SK-N-SH (cell line): ENCODE data around the gene CD69. TPM values are rescaled to one million over a fixed set of nuclear protein-coding genes. Genes with fewer than 3 reads are reported as not detected.

ENCODE experiments used
- CTCF ChIA-PET: fragments of 300-600, 350-600 bp; formaldehyde crosslinking; extraction: SDS; loops from one replicate; lab custom pipeline; 2021; lab: Yijun Ruan, JAX
- POLR2A ChIA-PET: fragments of 350-600 bp; sonication (Branson Sonifier 250); formaldehyde crosslinking; extraction: SDS; loops from one replicate; lab custom pipeline; 2020; ENCODE audit warnings: antibody characterized with exemption, inconsistent platforms; lab: Yijun Ruan, JAX
- DNase-seq: peaks from one replicate; pipeline ENCODE4 v3.0.0; 2012
- H2AFZ ChIP-seq: fragments of 200-600 bp; sonication (generic); 2 replicates; pipeline ENCODE4 v1.8.1; 2016; ENCODE audit warnings: antibody characterized with exemption, mild to moderate bottlenecking, low read depth
- H3F3A ChIP-seq: fragments of 200-600 bp; sonication (generic); replicated peaks from 2 replicates; pipeline ENCODE3; 2016; ENCODE audit warnings: antibody characterized with exemption, mild to moderate bottlenecking; ENCODE audit not compliant: insufficient read depth
- H3K27ac ChIP-seq, 2 experiments: fragments of 200-500 bp in 1 of 2; fragments of 200-600 bp in 1 of 2; sonication (Bioruptor generic) in 1 of 2; sonication (generic), shearing (Covaris generic) in 1 of 2; 2 replicates each; pipeline versions ENCODE4 v1.5.1 to v1.6.1; 2014 to 2016; ENCODE audit warnings: low read depth in 2 of 2, inconsistent platforms in 1 of 2, low read length in 1 of 2, mild to moderate bottlenecking in 1 of 2, mixed read lengths in 1 of 2
- H3K27me3 ChIP-seq: fragments of 200-600 bp; sonication (generic), shearing (Covaris generic); 2 replicates; pipeline ENCODE4 v1.6.1; 2016; ENCODE audit warnings: mixed run types; ENCODE audit not compliant: insufficient read depth
- H3K36me3 ChIP-seq, 2 experiments: fragments of 200-500 bp in 1 of 2; fragments of 200-600 bp in 1 of 2; sonication (Bioruptor generic) in 1 of 2; sonication (generic) in 1 of 2; replicated peaks in 1 of 2; 2 replicates each; pipeline versions ENCODE3 to v1.5.1; 2014 to 2016; ENCODE audit warnings: low read length in 1 of 2, mild to moderate bottlenecking in 1 of 2; ENCODE audit not compliant: insufficient read depth in 2 of 2, control insufficient read depth in 1 of 2
- H3K4me1 ChIP-seq, 2 experiments: fragments of 200-500 bp in 1 of 2; fragments of 200-600 bp in 1 of 2; sonication (Bioruptor generic) in 1 of 2; sonication (generic), shearing (Covaris generic) in 1 of 2; 2 replicates each; pipeline versions ENCODE4 v1.5.1 to v1.6.1; 2014 to 2016; ENCODE audit warnings: low read depth in 1 of 2, low read length in 1 of 2, mixed run types in 1 of 2; ENCODE audit not compliant: insufficient read depth in 2 of 2, control insufficient read depth in 1 of 2
- H3K4me2 ChIP-seq: fragments of 200-600 bp; sonication (generic), shearing (Covaris generic); 2 replicates; pipeline ENCODE4 v1.6.1; 2017; ENCODE audit warnings: mixed run types
- H3K4me3 ChIP-seq, 2 experiments: fragments of 200-500 bp in 1 of 2; fragments of 200-600 bp in 1 of 2; sonication (Bioruptor generic) in 1 of 2; sonication (generic), shearing (Covaris generic) in 1 of 2; 2 replicates each; pipeline versions ENCODE4 v1.5.1 to v1.8.1; 2014 to 2016; ENCODE audit warnings: low read depth in 2 of 2, inconsistent platforms in 1 of 2, low read length in 1 of 2, mild to moderate bottlenecking in 1 of 2, mixed read lengths in 1 of 2, moderate library complexity in 1 of 2
- H3K79me2 ChIP-seq: fragments of 200-600 bp; sonication (generic); 2 replicates; pipeline ENCODE4 v1.8.1; 2017; ENCODE audit warnings: mild to moderate bottlenecking; ENCODE audit not compliant: insufficient read depth
- H3K9ac ChIP-seq: fragments of 200-600 bp; sonication (generic); 2 replicates; pipeline ENCODE4 v1.6.1; 2017; ENCODE audit warnings: mixed run types
- H3K9me2 ChIP-seq: fragments of 200-600 bp; sonication (generic); 2 replicates; pipeline ENCODE4 v1.6.1; 2017; ENCODE audit warnings: mixed run types
- H3K9me3 ChIP-seq: fragments of 200-600 bp; sonication (generic); 2 replicates; pipeline ENCODE4 v1.6.1; 2017; ENCODE audit warnings: mixed run types, mild to moderate bottlenecking, moderate library complexity
- H4K20me1 ChIP-seq: fragments of 200-600 bp; sonication (generic); 2 replicates; pipeline ENCODE4 v1.6.1; 2017; ENCODE audit warnings: mild to moderate bottlenecking, mixed run types; ENCODE audit not compliant: insufficient read depth
- CHD2 ChIP-seq: fragments of 150-350 bp; IDR thresholded peaks from 2 replicates; pipeline ENCODE4 v1.6.1; 2018; ENCODE audit warnings: low read length; ENCODE audit not compliant: partially characterized antibody
- ELF1 ChIP-seq: IDR thresholded peaks from 2 replicates; pipeline ENCODE4 v1.4.0; 2012
- EP300 ChIP-seq, 2 experiments: IDR thresholded peaks; 2 replicates each; pipeline versions ENCODE4 v1.4.0 to v1.6.1; 2012; ENCODE audit warnings: borderline replicate concordance in 1 of 2, low read depth in 1 of 2, low read length in 1 of 2
- FOXJ3 ChIP-seq: sonication (generic); formaldehyde crosslinking; IDR thresholded peaks from 2 replicates; pipeline ENCODE4 v1.5.1; 2020; ENCODE audit warnings: mild to moderate bottlenecking, missing genetic modification reagents
- FOXM1 ChIP-seq: IDR thresholded peaks from 2 replicates; pipeline ENCODE4 v1.4.0; 2012; ENCODE audit warnings: low read depth, mild to moderate bottlenecking
- JUND ChIP-seq: IDR thresholded peaks from 2 replicates; pipeline ENCODE4 v1.4.0; 2012
- MEF2A ChIP-seq: IDR thresholded peaks from 2 replicates; pipeline ENCODE4 v1.4.0; 2012; ENCODE audit warnings: low read depth, borderline replicate concordance
- MXI1 ChIP-seq: IDR thresholded peaks from 2 replicates; pipeline ENCODE4 v1.6.1; 2012; ENCODE audit warnings: mild to moderate bottlenecking, low read depth, low read length, improper control_type of control experiment
- NFIC ChIP-seq: IDR thresholded peaks from 2 replicates; pipeline ENCODE4 v1.4.0; 2012; ENCODE audit warnings: borderline replicate concordance
- NRF1 ChIP-seq: IDR thresholded peaks from 2 replicates; pipeline ENCODE4 v1.6.1; 2012; ENCODE audit warnings: low read depth, mild to moderate bottlenecking, low read length
- RCOR1 ChIP-seq: fragments of 150-350 bp; IDR thresholded peaks from 2 replicates; pipeline ENCODE4 v1.6.1; 2017; ENCODE audit warnings: antibody characterized with exemption, low read length
- RFX5 ChIP-seq: IDR thresholded peaks from 2 replicates; pipeline ENCODE4 v1.6.1; 2012; ENCODE audit warnings: mild to moderate bottlenecking, improper control_type of control experiment, low read length
- SMC3 ChIP-seq: IDR thresholded peaks from 2 replicates; pipeline ENCODE4 v1.6.1; 2012; ENCODE audit warnings: low read depth, low read length, improper control_type of control experiment
- TEAD4 ChIP-seq: IDR thresholded peaks from 2 replicates; pipeline ENCODE4 v1.4.0; 2012; ENCODE audit warnings: mild to moderate bottlenecking, borderline replicate concordance; ENCODE audit not compliant: insufficient read depth
- WGBS: methylation state at CpG from one replicate; pipeline ENCODE4 v1.1.6; 2017; ENCODE audit warnings: low lambda C conversion rate; 5-methylcytosine and 5-hydroxymethylcytosine counted together
- polyA plus RNA-seq, 3 experiments: library from polyadenylated mRNA; depleted of rRNA; stranded (reverse); fragments of >200 nt; gene quantifications; 2 replicates each; pipeline ENCODE4 v1.2.3, GENCODE V29; 2012
- TF ChIP-seq, protein P1 (sequence below): IDR thresholded peaks from 2 replicates; pipeline ENCODE4 v1.6.1; 2012; ENCODE audit warnings: mild to moderate bottlenecking, low read depth, low read length, moderate library complexity
- TF ChIP-seq, protein P2 (sequence below): fragments of 150-350 bp; IDR thresholded peaks from 2 replicates; pipeline ENCODE4 v1.6.1; 2016; ENCODE audit warnings: mild to moderate bottlenecking, low read depth, low read length

CD69 gene
- polyA plus RNA-seq, 1 of the 3 experiments (the other 2 are of a cell fraction): not detected

- no peak for DNase-seq
- H3F3A ChIP-seq: no peaks in the 10 kb centered on the region
- no peak overlapping the region for H3K4me3 ChIP-seq
- no peaks in the 10 kb centered on the region for H3K9me3 ChIP-seq
- no peaks in the 10 kb centered on the region for H3K9me2 ChIP-seq
- no peak overlapping the region for H3K27ac ChIP-seq
- no peaks in the 10 kb centered on the region for H4K20me1 ChIP-seq
- ChIA-PET CTCF (interaction anchor here (1.0 to 1.8 kb wide), 2 partner anchors 19 to 398 kb away, joined by 3 to 4 read pairs; no protein-coding TSS in a partner anchor), POLR2A (no interaction called here)
- TF ChIP-seq FOXJ3: no peak
- no peak for TF ChIP-seq EP300 (IDR thresholded peaks at IDR 0.05; ENCODE audit: borderline replicate concordance in 1 of 2, low read depth in 1 of 2, low read length in 1 of 2)
- TF ChIP-seq ELF1: no peak
- TF ChIP-seq TEAD4: no peak
- TF ChIP-seq, protein P1, sequence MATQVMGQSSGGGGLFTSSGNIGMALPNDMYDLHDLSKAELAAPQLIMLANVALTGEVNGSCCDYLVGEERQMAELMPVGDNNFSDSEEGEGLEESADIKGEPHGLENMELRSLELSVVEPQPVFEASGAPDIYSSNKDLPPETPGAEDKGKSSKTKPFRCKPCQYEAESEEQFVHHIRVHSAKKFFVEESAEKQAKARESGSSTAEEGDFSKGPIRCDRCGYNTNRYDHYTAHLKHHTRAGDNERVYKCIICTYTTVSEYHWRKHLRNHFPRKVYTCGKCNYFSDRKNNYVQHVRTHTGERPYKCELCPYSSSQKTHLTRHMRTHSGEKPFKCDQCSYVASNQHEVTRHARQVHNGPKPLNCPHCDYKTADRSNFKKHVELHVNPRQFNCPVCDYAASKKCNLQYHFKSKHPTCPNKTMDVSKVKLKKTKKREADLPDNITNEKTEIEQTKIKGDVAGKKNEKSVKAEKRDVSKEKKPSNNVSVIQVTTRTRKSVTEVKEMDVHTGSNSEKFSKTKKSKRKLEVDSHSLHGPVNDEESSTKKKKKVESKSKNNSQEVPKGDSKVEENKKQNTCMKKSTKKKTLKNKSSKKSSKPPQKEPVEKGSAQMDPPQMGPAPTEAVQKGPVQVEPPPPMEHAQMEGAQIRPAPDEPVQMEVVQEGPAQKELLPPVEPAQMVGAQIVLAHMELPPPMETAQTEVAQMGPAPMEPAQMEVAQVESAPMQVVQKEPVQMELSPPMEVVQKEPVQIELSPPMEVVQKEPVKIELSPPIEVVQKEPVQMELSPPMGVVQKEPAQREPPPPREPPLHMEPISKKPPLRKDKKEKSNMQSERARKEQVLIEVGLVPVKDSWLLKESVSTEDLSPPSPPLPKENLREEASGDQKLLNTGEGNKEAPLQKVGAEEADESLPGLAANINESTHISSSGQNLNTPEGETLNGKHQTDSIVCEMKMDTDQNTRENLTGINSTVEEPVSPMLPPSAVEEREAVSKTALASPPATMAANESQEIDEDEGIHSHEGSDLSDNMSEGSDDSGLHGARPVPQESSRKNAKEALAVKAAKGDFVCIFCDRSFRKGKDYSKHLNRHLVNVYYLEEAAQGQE: no peak
- TF ChIP-seq NFIC: no peak
- no peak for TF ChIP-seq RCOR1
- no peak for TF ChIP-seq NRF1
- TF ChIP-seq, protein P2, sequence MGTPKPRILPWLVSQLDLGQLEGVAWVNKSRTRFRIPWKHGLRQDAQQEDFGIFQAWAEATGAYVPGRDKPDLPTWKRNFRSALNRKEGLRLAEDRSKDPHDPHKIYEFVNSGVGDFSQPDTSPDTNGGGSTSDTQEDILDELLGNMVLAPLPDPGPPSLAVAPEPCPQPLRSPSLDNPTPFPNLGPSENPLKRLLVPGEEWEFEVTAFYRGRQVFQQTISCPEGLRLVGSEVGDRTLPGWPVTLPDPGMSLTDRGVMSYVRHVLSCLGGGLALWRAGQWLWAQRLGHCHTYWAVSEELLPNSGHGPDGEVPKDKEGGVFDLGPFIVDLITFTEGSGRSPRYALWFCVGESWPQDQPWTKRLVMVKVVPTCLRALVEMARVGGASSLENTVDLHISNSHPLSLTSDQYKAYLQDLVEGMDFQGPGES: no peak
- TF ChIP-seq MEF2A: no peak
- no peak for TF ChIP-seq FOXM1
- no peak for TF ChIP-seq MXI1
- no peak for TF ChIP-seq JUND
- TF ChIP-seq CHD2: no peak
- no peak for TF ChIP-seq SMC3
- TF ChIP-seq RFX5: no peak
- H3K9ac ChIP-seq: no peak overlapping the region
- H3K4me1 ChIP-seq: no peaks in the 10 kb centered on the region
- WGBS: 18% methylated on average over 1 of the region's 1 CpG
- H3K79me2 ChIP-seq: no peaks in the 10 kb centered on the region
- H2AFZ ChIP-seq: no peak overlapping the region
- no peaks in the 10 kb centered on the region for H3K36me3 ChIP-seq
- peaks cover 13% of the 10 kb centered on the region; the same call in 1 of the 2 replicates for H3K27me3 ChIP-seq
- no peak overlapping the region for H3K4me2 ChIP-seq
Observed at GRCh38 chr12:9727813-9728212, 32.9 kb downstream of the CD69 start.
